ENCODE results near the gene C17orf78.
A peak's percentile ranks its signal among the peaks of the same experiment; 100 is the strongest.
"Not testable (repeated sequence)": the region's sequence is repeated elsewhere in the genome, so short reads cannot be mapped to it uniquely, and the experiment has no call there.

The C17orf78 gene

DNA sequence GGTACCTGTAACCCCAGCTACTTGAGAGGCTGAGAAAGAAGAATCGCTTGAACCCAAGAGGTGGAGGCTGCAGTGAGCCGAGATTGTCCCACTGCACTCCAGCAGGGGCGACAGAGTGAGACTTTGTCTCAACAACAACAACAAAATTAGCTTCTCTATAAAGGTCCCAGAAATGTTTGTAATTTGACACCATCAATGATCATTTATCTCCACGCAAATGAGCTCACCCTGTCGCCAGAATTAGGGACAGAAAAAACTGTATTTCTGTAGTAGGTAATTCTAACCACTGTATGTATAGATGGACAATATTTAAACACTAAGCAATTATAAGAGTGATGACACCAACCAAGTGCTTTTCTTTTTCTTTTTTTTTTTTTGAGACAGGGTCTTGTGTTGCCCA lies 10.7 kb downstream of the C17orf78 start:
- DNase-seq (ENCODE audit: low spot score) = no peak

DNA sequence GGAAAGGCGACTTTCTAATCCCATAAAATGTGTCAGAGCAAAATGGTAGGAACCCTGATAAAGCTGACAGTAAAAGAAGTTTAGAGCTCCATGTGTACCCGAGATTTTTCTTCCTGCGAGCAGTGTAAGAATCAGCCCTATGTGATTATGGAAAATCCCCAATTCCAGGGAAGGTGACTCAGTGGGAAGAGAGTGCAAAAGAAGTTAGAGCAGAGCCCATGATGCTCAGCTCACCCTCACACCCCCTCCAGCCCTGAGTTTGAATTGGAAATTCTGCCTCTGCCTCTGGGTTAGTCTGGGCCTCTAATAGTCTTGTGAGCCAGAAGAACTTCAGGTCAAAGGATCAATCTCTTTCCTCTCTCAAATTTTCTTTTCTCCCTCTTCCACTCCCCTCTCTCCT lies 12.5 kb downstream of the C17orf78 start:
- no peak for DNase-seq (ENCODE audit: low spot score)

DNA sequence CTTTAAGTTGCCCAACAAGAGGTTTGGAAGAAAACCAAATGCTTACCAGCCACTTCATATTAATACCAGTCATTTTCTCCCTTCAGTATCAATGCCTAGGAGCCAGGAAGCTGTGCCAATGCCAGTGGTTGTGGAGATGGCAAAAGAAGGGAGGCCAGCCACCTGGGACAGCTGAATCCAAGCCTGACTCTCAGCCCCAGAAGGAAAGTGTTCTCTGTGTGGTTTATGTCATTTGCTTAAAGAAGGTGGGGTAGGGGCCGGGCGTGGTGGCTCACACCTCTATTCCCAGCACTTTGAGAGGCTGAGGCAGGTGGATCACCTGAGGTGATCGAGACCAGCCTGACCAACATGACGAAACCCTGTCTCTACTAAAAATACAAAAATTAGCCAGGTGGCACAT lies 13.4 kb downstream of the C17orf78 start:
- no peak for DNase-seq (ENCODE audit: low spot score)

GRCh38 chr17:37391146-37391545 lies 15.4 kb downstream of the C17orf78 start:
- DNase-seq (ENCODE audit: low spot score) = no peak

DNA sequence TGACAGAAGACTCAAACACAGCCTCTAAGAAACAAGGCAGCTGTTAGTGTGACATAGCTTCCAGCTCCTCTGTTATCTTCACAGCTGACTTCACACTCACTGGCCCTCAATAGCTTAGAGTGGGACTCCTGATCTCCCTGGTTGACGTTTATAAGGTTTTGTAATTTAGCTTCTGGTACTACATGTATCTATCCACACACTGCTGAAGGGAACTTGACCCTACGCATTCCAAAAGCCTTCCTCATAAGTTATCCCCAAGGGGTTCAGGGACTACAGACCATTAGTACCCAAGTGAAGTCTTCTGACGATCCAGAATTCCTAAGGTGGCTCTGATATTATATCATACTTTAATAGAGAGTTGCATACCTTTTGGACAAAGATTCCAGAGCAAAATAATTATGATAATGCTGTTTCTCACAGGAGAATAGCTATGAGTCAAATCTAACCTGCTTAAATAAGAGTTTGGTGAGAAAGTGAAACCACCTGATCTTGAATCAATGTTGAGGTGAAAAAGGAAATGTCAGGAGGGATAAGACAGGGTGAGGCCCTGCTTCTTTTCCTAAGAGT lies 16.3 kb downstream of the C17orf78 start:
- DNase-seq (ENCODE audit: low spot score) = no peak

DNA sequence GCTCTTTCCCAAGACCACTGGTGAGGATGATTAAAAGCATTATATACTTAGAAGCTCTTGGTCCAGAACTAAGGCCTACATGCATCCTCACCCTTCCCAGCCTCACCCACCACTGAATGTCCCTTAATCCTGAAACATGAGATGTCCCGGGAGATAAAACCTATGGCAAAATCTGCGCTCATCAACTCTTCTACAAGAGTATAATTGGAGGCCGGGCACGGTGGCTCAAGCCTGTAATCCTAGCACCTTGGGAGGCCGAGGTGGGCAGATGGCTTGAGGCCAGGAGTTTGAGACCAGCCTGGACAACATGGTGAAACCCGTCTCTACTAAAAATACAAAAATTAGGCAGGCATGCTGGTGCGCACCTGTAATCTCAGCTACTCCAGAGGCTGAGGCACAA lies 17.6 kb downstream of the C17orf78 start:
- DNase-seq (ENCODE audit: low spot score) = no peak

- DNase-seq (ENCODE audit: low spot score) = no peak
These were observed 23.5 kb downstream of the C17orf78 start for GRCh38 chr17:37399265-37399803.

DNA sequence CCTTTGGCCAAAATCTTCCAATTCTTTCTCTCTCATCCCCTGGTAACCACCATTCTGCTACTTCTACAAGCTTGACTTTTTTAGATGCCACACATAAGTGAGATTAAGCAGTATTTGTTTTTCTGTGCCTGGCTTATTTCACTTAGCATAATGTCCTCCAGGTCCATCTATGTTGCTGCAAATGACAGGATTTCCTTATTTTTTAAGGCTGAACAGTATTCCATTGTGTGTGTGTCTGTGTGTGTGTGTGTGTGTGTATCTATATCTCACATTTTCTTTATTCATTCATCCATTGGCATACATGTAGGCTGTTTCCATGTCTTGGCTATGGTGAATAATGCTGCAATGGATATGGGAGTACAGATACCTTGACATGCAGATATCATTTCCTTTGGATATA lies 24.7 kb downstream of the C17orf78 start:
- no peak for DNase-seq (ENCODE audit: low spot score)

DNA sequence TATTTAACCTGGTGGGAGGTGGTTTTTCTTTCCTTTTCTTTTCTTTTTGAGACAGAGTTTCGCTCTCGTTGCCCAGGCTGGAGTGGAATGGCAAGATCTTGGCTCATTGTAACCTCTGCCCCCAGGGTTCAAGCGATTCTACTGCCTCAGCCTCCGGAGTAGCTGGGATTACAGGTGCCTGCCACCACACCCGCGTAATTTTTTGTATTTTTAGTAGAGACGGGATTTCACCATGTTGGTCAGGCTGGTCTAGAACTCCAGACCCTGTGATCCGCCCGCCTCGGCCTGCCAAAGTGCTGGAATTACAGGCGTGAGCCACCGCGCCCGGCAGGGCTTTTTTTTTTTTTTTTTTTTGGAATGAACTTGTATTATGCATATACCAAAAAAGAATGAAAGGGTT lies 29.7 kb downstream of the C17orf78 start:
- not testable (repeated sequence) for DNase-seq (ENCODE audit: low spot score)

GRCh38 chr17:37405955-37406634 lies 30.3 kb downstream of the C17orf78 start:
- no peak for DNase-seq (ENCODE audit: low spot score)

DNA sequence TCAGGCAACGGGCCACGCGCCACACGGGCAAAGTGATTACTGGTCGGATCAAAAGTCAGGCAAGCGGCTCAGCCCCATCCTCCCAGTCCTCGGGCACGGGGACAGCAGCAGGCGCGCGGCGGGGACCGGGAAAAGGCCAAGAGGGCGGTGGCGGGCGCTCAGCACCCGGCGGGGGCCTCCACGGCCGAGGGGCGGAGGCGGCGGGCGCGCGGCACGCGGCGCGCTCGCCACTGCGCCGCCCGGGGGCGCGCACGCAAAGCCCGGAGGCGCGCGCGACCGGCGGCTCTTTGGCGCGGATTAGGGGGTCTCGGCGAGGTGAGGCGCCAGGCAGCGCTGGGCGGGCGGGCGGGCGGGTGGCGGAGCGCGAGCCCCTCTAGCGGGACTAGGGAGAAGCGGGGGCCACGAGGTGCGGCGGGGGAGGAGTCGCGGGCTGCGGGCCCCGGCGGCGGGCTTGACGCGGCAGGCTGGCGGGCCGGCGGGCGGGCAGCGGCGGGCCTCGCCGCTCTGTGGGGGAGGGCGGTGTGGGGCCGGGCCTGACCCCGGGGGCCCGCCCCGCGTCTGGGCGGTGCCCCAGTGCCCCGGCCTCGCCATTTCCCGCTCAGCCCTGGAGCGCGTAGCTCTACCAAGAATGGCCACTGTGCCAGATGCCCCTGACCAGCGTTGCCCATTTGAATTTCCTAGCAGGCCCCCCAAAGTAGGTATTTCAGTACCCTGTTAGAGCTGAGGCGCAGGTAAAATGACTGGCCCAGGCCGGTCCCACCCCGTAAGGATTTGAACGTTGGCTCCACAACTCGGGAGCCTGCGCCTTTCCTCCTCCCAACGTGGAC lies 31.1 kb downstream of the C17orf78 start, which contains the start of the genes ACACA and TADA2A:
TSS of gene ACACA (minus strand) at position 202 of the 827 bp plus-strand sequence. CDS start 537 bp downstream, outside the sequence.
TSS of gene TADA2A (plus strand) at position 252 of the 827 bp plus-strand sequence. CDS start 4,480 bp downstream, outside the sequence.
- peak; percentile 81 for DNase-seq (ENCODE audit: low spot score)

GRCh38 chr17:37408145-37408479 lies 32.3 kb downstream of the C17orf78 start:
- DNase-seq (ENCODE audit: low spot score) = not testable (repeated sequence)

- DNase-seq (ENCODE audit: low spot score) = no peak
These were observed 34.6 kb downstream of the C17orf78 start for GRCh38 chr17:37410357-37410756.

GRCh38 chr17:37413875-37414519 lies 38.2 kb downstream of the C17orf78 start:
- DNase-seq (ENCODE audit: low spot score) = no peak

DNA sequence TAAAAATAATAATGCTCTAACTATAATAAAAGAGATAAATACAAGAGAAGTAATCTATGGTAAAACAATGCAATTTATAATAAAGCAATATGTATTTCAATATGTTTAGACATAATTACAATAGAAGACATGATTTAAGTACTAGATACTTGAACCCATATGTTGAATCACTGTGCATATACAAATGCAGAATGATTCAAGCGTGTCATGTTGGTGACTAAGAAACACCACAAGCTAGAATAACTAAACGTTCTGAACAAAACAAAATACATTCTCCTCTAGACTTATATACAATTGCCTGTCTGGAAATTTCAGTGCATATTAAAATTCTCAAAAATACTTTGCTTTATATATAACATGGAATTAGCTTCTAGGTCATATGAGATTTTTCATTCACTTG lies 42.1 kb downstream of the C17orf78 start:
- no peak for DNase-seq (ENCODE audit: low spot score)

GRCh38 chr17:37422971-37423625 lies 47.3 kb downstream of the C17orf78 start:
- no peak for DNase-seq (ENCODE audit: low spot score)

GRCh38 chr17:37425268-37425667 lies 49.5 kb downstream of the C17orf78 start:
- DNase-seq (ENCODE audit: low spot score) = no peak

GRCh38 chr17:37429039-37429438 lies 53.3 kb downstream of the C17orf78 start:
- no peak for DNase-seq (ENCODE audit: low spot score)

DNA sequence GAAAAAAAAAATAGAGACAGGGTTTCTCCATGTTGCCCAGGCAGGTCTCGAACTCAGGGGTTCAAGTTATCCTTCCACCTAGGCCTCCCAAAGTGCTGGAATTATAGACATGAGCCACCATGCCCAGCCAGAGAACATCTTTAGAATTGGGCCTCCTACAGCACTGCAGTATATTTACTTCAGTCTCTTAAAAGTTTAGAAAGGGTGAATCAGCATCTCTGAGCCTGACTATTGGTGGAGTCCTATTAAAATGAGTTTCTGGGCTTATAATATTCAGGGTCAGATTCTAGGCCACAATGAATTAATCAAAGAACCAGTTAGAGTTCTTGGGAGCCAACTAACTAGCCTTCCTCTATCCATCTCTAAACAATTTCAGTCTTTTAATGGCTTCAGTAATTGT lies 53.7 kb downstream of the C17orf78 start:
- DNase-seq (ENCODE audit: low spot score) = no peak

DNA sequence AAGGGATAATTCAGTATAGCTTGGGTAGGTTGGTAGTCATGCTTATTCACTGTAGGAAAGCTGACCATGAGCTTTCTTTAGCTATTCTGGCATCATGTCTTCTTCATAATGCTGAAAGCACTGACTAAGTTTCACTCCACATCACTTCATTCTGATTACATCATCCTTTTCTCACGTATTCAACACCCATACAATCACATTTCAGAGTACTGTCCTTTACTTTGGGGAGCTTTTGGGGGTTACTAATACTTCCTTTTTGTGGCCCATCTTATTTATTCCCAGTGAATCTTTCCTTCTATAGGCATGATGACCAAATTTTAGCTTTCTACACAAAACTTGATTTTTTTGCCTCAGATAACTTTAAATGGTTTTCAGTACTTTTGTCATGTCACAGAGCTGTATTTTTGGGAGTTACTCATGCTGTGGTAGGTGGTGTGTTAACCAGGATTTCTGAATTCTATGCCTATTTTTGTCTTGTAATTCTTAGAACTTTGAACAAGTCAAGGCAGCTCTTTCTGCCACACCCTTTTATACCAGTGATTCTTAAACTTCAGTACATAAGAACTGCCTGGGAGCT lies 54.4 kb downstream of the C17orf78 start:
- DNase-seq (ENCODE audit: low spot score) = no peak

- no peak for DNase-seq (ENCODE audit: low spot score)
These were observed 56.9 kb downstream of the C17orf78 start for GRCh38 chr17:37432671-37433070.
